PFSK-1 (cell line): ENCODE data around the gene MYO1D.

Experiments
- FOXP2 ChIP-seq: optimal IDR thresholded peaks from 2 replicates; pipeline ENCODE3; 2011; ENCODE audit warnings: borderline replicate concordance, control low read depth, inconsistent platforms; ENCODE audit not compliant: insufficient read depth; ENCODE audit errors: extremely low read length, extremely low read depth
- POLR2AphosphoS5 ChIP-seq: IDR thresholded peaks from 2 replicates; pipeline ENCODE4 v1.6.1; 2012; ENCODE audit warnings: low read depth, mild to moderate bottlenecking, control low read depth, low read length, moderate library complexity
- REST ChIP-seq, 2 experiments: IDR thresholded peaks; 2 replicates each; pipeline versions ENCODE4 v1.6.1 to v1.8.0; 2011 to 2012; ENCODE audit warnings: low read depth in 2 of 2, low read length in 2 of 2, control low read depth in 1 of 2, inconsistent platforms in 1 of 2, mild to moderate bottlenecking in 1 of 2, moderate library complexity in 1 of 2; ENCODE audit not compliant: insufficient read depth in 1 of 2
- SIN3A ChIP-seq: IDR thresholded peaks from 2 replicates; pipeline ENCODE4 v1.6.1; 2012; ENCODE audit warnings: mild to moderate bottlenecking, low read length, moderate library complexity, borderline replicate concordance; ENCODE audit not compliant: insufficient read depth
- TAF1 ChIP-seq: IDR thresholded peaks from 2 replicates; pipeline ENCODE4 v1.6.1; 2012; ENCODE audit warnings: low read length, control low read depth, borderline replicate concordance; ENCODE audit not compliant: insufficient read depth

Gene MYO1D

GRCh38 chr17:32917081-32917480 is 40.2 kb upstream of the MYO1D start:
- no peak for TF ChIP-seq SIN3A
- TF ChIP-seq REST (IDR thresholded peaks at IDR 0.05; ENCODE audit: insufficient read depth in 1 of 2, low read depth in 2 of 2, low read length in 2 of 2), result no peak
- TF ChIP-seq POLR2AphosphoS5, result no peak
- TF ChIP-seq TAF1, result no peak
- no peak for TF ChIP-seq FOXP2

GRCh38 chr17:32916134-32916533 is 39.2 kb upstream of the MYO1D start:
- TF ChIP-seq POLR2AphosphoS5, result no peak
- TF ChIP-seq TAF1, result no peak
- TF ChIP-seq FOXP2, result no peak
- TF ChIP-seq REST (IDR thresholded peaks at IDR 0.05; ENCODE audit: insufficient read depth in 1 of 2, low read depth in 2 of 2, low read length in 2 of 2), result no peak
- TF ChIP-seq SIN3A, result no peak

- TF ChIP-seq SIN3A (no peak), FOXP2 (no peak), TAF1 (no peak), REST (IDR thresholded peaks at IDR 0.05; ENCODE audit: insufficient read depth in 1 of 2, low read depth in 2 of 2, low read length in 2 of 2) (no peak), POLR2AphosphoS5 (no peak)
Observed at GRCh38 chr17:32915245-32915644, 38.3 kb upstream of the MYO1D start.

GRCh38 chr17:32914181-32914580 is 37.3 kb upstream of the MYO1D start:
- no peak for TF ChIP-seq TAF1
- no peak for TF ChIP-seq REST (IDR thresholded peaks at IDR 0.05; ENCODE audit: insufficient read depth in 1 of 2, low read depth in 2 of 2, low read length in 2 of 2)
- no peak for TF ChIP-seq FOXP2
- TF ChIP-seq SIN3A, result no peak
- TF ChIP-seq POLR2AphosphoS5, result no peak

GRCh38 chr17:32913593-32913992 is 36.7 kb upstream of the MYO1D start:
- TF ChIP-seq FOXP2 (no peak), SIN3A (no peak), REST (IDR thresholded peaks at IDR 0.05; ENCODE audit: insufficient read depth in 1 of 2, low read depth in 2 of 2, low read length in 2 of 2) (no peak), TAF1 (no peak), POLR2AphosphoS5 (no peak)
